NCI-H2081 (cell line): Measurements from ENCODE around the gene RBM20.
A peak's percentile ranks its signal among the peaks of the same experiment; 100 is the strongest.

Experiments used
- DNase-seq, 2 experiments: peaks; one replicate each; lab custom pipeline; 2025; lab: John Stamatoyannopoulos, UW

Gene RBM20

GRCh38 chr10:110788620-110789385 is 144.7 kb downstream of the RBM20 start:
- no peak for DNase-seq

GRCh38 chr10:110789604-110790433 is 145.7 kb downstream of the RBM20 start:
- no peak for DNase-seq

GRCh38 chr10:110790913-110791506 is 146.9 kb downstream of the RBM20 start:
- no peak for DNase-seq

GRCh38 chr10:110791541-110792073 is 147.5 kb downstream of the RBM20 start:
- no peak for DNase-seq

GRCh38 chr10:110792476-110793125 is 148.5 kb downstream of the RBM20 start:
- no peak for DNase-seq

- DNase-seq = no peak
These were observed 149.1 kb downstream of the RBM20 start for GRCh38 chr10:110793128-110793812.

GRCh38 chr10:110793886-110794285 is 149.8 kb downstream of the RBM20 start:
- DNase-seq = no peak

- no peak for DNase-seq
These were observed 150.7 kb downstream of the RBM20 start for GRCh38 chr10:110794808-110795207.

GRCh38 chr10:110797416-110797815 is 153.3 kb downstream of the RBM20 start:
- no peak for DNase-seq

- no peak for DNase-seq
These were observed 154.2 kb downstream of the RBM20 start for GRCh38 chr10:110798340-110798739.

- DNase-seq = no peak
These were observed 158.0 kb downstream of the RBM20 start for GRCh38 chr10:110802090-110802489.

- peak in 1 of 2 experiments; percentile 50 for DNase-seq
These were observed 158.6 kb downstream of the RBM20 start for GRCh38 chr10:110802551-110803238.

GRCh38 chr10:110803239-110803749 is 159.2 kb downstream of the RBM20 start:
- no peak for DNase-seq

- no peak for DNase-seq
These were observed 159.7 kb downstream of the RBM20 start for GRCh38 chr10:110803830-110804338.

GRCh38 chr10:110804376-110804775 is 160.2 kb downstream of the RBM20 start:
- DNase-seq = no peak

GRCh38 chr10:110805292-110805691 is 161.2 kb downstream of the RBM20 start:
- no peak for DNase-seq

- DNase-seq = no peak
These were observed 162.2 kb downstream of the RBM20 start for GRCh38 chr10:110806335-110806734.

GRCh38 chr10:110808123-110808522 is 164.0 kb downstream of the RBM20 start:
- DNase-seq = no peak

GRCh38 chr10:110808615-110809014 is 164.5 kb downstream of the RBM20 start:
- DNase-seq = no peak

- no peak for DNase-seq
These were observed 166.5 kb downstream of the RBM20 start for GRCh38 chr10:110810625-110811024.
